GM12872 (cell line): ENCODE data around the gene UCP3.

Experiments
- TF ChIP-seq, protein P1 (sequence below): IDR thresholded peaks from 3 replicates; pipeline ENCODE4 v1.5.1; 2011; ENCODE audit warnings: low read depth, mild to moderate bottlenecking, low read length, moderate library complexity; ENCODE audit not compliant: insufficient read depth

Gene UCP3

DNA sequence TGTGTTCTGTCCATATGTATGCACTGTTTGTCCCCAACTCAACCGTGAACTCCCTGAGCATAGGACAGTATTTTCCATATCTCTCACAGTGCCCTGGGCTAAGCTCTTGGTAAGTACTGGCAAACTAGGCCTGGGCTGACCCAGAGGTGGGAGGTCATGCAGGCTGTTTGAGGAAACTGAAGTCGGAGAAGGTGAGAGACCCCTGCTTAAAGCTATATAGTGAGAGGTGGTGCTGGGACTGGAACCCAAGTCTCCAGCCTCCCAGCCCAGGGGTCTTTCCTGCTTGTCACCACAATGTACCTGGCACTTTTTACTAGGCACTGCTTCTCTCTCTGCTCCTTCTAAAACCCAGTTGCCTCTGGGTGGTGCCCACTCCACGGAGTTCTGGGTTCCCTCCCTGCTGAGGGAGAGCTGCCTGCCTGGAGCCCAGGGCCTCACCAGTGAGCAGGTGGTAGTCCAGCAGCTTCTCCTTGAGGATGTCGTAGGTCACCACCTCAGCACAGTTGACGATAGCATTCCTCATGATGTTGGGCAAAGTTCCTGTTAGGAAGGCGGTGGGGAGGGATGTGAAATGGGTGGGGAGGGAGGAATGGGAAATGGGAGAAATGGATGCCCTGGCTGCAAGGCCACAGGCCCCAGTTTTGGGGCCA, 4.7 kb downstream of the UCP3 start:
- TF ChIP-seq, protein P1, sequence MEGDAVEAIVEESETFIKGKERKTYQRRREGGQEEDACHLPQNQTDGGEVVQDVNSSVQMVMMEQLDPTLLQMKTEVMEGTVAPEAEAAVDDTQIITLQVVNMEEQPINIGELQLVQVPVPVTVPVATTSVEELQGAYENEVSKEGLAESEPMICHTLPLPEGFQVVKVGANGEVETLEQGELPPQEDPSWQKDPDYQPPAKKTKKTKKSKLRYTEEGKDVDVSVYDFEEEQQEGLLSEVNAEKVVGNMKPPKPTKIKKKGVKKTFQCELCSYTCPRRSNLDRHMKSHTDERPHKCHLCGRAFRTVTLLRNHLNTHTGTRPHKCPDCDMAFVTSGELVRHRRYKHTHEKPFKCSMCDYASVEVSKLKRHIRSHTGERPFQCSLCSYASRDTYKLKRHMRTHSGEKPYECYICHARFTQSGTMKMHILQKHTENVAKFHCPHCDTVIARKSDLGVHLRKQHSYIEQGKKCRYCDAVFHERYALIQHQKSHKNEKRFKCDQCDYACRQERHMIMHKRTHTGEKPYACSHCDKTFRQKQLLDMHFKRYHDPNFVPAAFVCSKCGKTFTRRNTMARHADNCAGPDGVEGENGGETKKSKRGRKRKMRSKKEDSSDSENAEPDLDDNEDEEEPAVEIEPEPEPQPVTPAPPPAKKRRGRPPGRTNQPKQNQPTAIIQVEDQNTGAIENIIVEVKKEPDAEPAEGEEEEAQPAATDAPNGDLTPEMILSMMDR = no peak

DNA sequence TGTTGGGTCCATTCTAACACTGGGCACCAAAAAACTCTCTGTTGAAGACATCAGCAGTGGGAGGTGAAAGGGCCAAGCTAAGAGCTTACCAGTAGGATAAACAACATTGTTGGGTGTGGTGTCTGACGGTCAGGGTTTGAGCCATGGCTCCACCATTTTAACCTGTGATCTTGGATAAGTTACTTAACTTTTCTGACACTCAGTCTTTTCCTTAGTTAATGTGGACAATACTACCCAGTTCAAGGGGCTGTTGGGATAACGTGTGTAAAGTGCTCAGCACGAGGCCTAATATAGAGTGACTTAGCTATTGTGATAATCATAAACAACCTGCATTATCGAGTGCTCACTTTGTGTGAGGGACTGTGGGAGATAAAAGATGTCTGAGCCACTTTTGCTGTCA, 6.1 kb downstream of the UCP3 start:
- TF ChIP-seq, protein P1 = no peak

DNA sequence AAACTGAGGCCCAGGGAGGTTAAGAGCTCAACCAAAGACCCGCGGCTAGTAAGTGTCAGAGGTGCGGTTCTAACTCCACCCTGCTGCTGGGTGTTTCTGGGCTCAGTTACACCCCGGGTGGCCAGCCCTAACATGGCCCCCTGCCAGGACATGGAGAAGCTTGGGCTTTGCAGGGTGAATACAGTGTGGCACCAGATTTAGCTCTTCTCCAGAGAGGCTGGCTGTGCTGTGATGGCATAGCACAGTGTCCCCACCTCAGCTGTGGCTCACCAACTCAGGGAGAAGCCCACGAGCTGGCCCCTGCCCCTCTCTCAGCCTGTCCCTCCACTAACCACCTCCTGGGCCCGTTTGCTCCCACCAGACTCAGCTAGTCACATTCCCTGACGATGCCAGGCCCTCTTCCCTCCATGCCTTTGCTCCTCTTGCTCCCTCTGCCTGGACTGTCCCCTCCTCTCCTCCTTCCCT, 7.0 kb downstream of the UCP3 start:
- TF ChIP-seq, protein P1 = no peak

DNA sequence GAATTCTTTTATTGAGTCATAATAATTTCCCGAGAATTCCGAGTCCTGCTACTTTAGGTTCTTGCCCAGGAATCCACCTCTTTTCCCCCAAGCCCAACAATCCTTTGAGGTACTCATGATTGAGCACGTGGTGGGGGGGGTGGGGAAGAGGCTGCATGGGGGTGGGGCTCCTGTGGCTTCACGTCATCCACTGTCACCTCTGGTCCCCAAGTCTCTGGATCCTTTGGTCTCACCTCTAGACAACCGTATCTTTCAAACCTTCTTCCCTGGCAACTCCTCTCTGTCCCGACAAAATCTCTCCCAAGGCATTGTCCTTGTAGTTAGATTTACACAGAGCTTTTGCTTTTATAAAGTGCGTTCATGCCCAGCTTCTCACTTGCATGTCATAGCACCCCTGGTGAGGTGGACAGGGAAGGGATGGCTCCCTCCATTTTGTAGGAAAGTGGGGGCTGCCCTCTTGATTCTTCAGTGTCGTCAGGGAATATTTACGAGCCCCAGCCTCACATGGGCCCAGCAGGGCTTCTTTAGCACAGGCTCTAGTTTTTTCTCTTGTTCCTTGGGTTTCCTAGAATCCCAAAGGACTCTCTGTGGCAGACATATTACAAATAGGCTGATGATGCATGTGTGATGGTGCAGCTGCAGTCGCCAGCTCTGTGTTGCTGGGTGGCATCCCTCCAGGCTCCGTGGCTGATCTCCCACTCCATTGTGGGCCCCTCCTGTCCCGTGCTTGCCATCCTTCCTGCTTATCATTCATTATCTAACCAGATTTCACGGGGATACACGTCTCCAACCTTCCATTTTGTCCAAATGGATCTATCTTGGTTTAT, 8.4 kb downstream of the UCP3 start:
- TF ChIP-seq, protein P1 = no peak

DNA sequence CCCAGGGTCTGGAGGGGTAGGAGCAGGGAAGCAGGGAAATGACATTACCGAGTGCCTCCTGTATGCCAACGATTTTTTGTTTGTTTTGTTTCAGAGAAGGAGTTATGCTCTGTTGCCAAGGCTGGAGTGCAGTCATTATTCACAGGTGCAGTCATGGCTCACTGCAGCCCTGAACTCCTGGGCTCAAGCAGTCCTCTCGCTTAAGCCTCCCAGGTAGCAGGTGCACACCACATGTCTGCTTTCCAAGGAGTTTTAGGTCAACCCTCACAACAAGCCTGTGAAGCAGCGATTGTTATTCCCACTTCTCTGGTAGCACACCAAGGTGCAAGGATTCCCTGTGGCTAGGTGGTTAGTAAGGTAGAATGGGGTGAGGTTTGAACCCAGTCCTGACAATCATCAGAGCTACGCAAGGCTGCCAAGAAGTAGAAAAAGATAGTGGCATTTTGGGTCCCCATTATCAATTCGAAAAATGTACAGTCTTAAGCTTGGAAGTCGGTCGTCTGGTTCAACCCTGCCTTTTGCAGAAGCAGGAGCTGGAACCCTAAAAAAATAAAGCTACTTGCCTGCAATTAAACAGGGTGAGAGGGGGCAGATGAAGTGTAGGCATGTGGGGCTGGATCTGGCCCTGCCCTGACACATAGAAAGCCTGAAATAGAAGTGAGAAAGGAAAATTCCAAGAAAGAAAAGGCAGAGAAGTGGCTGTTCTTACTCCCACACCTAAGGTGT, 9.1 kb downstream of the UCP3 start:
- TF ChIP-seq, protein P1 = no peak

DNA sequence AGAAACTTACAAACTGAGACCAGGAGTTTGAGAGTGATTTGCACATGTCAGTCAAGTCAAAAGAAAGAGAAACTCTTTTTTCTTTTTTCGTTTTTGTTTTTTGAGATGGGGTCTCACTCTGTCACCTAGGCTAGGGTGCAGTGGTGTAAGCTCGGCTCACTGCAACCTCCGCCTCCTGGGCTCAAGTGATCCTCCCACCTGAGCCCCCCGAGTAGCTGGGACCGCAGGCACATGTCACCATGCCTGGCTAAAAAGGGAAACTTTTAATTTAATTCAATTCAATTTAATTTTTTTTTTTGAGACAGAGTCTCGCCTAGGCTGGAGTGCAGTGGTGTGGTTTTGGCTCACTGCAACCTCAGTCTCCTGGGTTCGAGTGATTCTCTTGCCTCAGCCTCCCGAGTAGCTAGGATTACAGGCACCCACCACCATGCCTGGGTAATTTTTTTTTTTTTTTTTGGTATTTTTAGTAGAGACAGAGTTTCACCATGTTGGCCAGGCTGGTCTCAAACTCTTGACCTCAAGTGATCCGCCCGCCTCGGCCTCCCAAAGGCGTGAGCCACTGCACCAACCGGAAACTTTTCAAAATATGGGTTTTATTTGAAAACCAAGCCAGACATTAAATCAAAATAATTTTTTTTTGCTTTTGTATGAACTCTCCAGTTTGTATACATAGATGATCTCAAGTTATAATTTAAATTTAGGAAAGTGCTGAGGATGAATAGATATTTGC, 9.9 kb downstream of the UCP3 start:
- TF ChIP-seq, protein P1 = no peak
